SU-DHL-6 (cell line): Measurements from ENCODE around the gene TBKBP1.

Experiments
- H2AFZ ChIP-seq: fragments of 200-600 bp; sonication (generic); 2 replicates; pipeline ENCODE4 v1.6.1; 2014; ENCODE audit warnings: low read depth, mild to moderate bottlenecking, moderate library complexity, mixed read lengths, antibody characterized with exemption, low read length; ENCODE audit not compliant: severe bottlenecking
- H3F3A ChIP-seq: fragments of 200-600 bp; shearing (Covaris generic); 2 replicates; pipeline ENCODE4 v1.6.0; 2016; ENCODE audit warnings: antibody characterized with exemption, mild to moderate bottlenecking; ENCODE audit not compliant: insufficient read depth
- H3K27ac ChIP-seq: fragments of 200-600 bp; sonication (generic); 2 replicates; pipeline ENCODE4 v1.5.1; 2016; ENCODE audit warnings: low read depth, mild to moderate bottlenecking, low read length, moderate library complexity, mixed read lengths
- H3K27me3 ChIP-seq: fragments of 200-600 bp; sonication (generic), shearing (Covaris generic); 2 replicates; pipeline ENCODE4 v1.6.0; 2014; ENCODE audit warnings: mild to moderate bottlenecking, low read length
- H3K36me3 ChIP-seq: fragments of 200-600 bp; sonication (generic); 2 replicates; pipeline ENCODE4 v1.6.1; 2014; ENCODE audit warnings: mild to moderate bottlenecking, low read length, mixed read lengths
- H3K4me2 ChIP-seq: fragments of 300-600, 200-600 bp; shearing (Covaris generic), sonication (generic); 2 replicates; pipeline ENCODE4 v1.6.0; 2014; ENCODE audit warnings: low read length, low read depth, mild to moderate bottlenecking; ENCODE audit not compliant: poor library complexity, severe bottlenecking
- H3K4me3 ChIP-seq: fragments of 200-600 bp; sonication (generic); 2 replicates; pipeline ENCODE4 v1.5.1; 2014; ENCODE audit warnings: antibody characterized with exemption, low read length, mild to moderate bottlenecking, mixed read lengths; ENCODE audit not compliant: insufficient read depth, poor library complexity, severe bottlenecking
- H3K79me2 ChIP-seq: fragments of 200-600 bp; sonication (generic); 2 replicates; pipeline ENCODE4 v1.6.1; 2014; ENCODE audit warnings: mild to moderate bottlenecking, low read length, moderate library complexity; ENCODE audit not compliant: insufficient read depth
- H3K9ac ChIP-seq: fragments of 200-600 bp; sonication (generic); 2 replicates; pipeline ENCODE4 v1.7.0; 2014; ENCODE audit warnings: mild to moderate bottlenecking, low read length
- H3K9me2 ChIP-seq: fragments of 200-600 bp; sonication (generic); replicated peaks from 2 replicates; pipeline ENCODE4 v1.6.1; 2014; ENCODE audit warnings: low read length; ENCODE audit not compliant: insufficient read depth
- H3K9me3 ChIP-seq: fragments of 200-600 bp; sonication (generic); 2 replicates; pipeline ENCODE4 v1.6.1; 2014; ENCODE audit warnings: low read length, mixed read lengths; ENCODE audit not compliant: insufficient read depth
- H4K20me1 ChIP-seq: fragments of 200-600 bp; sonication (generic); 2 replicates; pipeline ENCODE4 v1.6.1; 2014; ENCODE audit warnings: low read depth, mild to moderate bottlenecking, antibody characterized with exemption, low read length, moderate library complexity, mixed read lengths
- CTCF ChIP-seq: fragments of 200-600 bp; sonication (generic); IDR thresholded peaks from one replicate; pipeline ENCODE4 v1.5.1; 2017; ENCODE audit warnings: antibody characterized with exemption, mild to moderate bottlenecking, low read length, moderate library complexity; ENCODE audit not compliant: insufficient read depth, poor library complexity, severe bottlenecking
- EZH2phosphoT487 ChIP-seq: fragments of 200-600 bp; sonication (generic), shearing (Covaris generic); conservative IDR thresholded peaks from 2 replicates; pipeline ENCODE4 v1.6.1; 2018; ENCODE audit warnings: mild to moderate bottlenecking, antibody characterized with exemption, low read length, moderate library complexity, mixed read lengths

The TBKBP1 gene

GRCh38 chr17:47664624-47664941, 29.4 kb upstream of the TBKBP1 start:
- TF ChIP-seq EZH2phosphoT487 (no peak), CTCF (no peak)
- no peak overlapping the region for H3K9ac ChIP-seq
- no peak overlapping the region for H3K27ac ChIP-seq
- H3K36me3 ChIP-seq = peaks cover 68% of the 10 kb centered on the region
- H3F3A ChIP-seq = peaks cover 41% of the 10 kb centered on the region
- H3K4me2 ChIP-seq = no peak overlapping the region
- H2AFZ ChIP-seq = no peak overlapping the region
- no peak overlapping the region for H3K4me3 ChIP-seq
- no peaks in the 10 kb centered on the region for H3K9me3 ChIP-seq
- no peaks in the 10 kb centered on the region for H3K9me2 ChIP-seq
- no peaks in the 10 kb centered on the region for H3K27me3 ChIP-seq
- H3K79me2 ChIP-seq = peaks cover 28% of the 10 kb centered on the region
- peaks cover 28% of the 10 kb centered on the region; the same call in 1 of the 2 replicates for H4K20me1 ChIP-seq

GRCh38 chr17:47665655-47666054, 28.3 kb upstream of the TBKBP1 start:
- H3K9me2 ChIP-seq = no peaks in the 10 kb centered on the region
- H3F3A ChIP-seq = peaks cover 36% of the 10 kb centered on the region
- H3K27me3 ChIP-seq = no peaks in the 10 kb centered on the region
- H3K79me2 ChIP-seq = peaks cover 25% of the 10 kb centered on the region
- H4K20me1 ChIP-seq = peaks cover 26% of the 10 kb centered on the region; the same call in 1 of the 2 replicates
- H3K27ac ChIP-seq = no peak overlapping the region
- no peak overlapping the region for H3K4me3 ChIP-seq
- TF ChIP-seq CTCF (no peak), EZH2phosphoT487 (no peak)
- no peak overlapping the region for H2AFZ ChIP-seq
- H3K9ac ChIP-seq = no peak overlapping the region
- H3K4me2 ChIP-seq = no peak overlapping the region
- H3K9me3 ChIP-seq = no peaks in the 10 kb centered on the region
- H3K36me3 ChIP-seq = peaks cover 70% of the 10 kb centered on the region

GRCh38 chr17:47669081-47669480, 24.9 kb upstream of the TBKBP1 start:
- Histone ChIP-seq H3K4me3 (no peak overlapping the region), H4K20me1 (peaks cover 29% of the 10 kb centered on the region; the same call in 1 of the 2 replicates), H3K9me3 (no peaks in the 10 kb centered on the region), H2AFZ (no peak overlapping the region), H3K27ac (no peak overlapping the region), H3K9me2 (no peaks in the 10 kb centered on the region), H3F3A (peaks cover 17% of the 10 kb centered on the region; the same call in 1 of the 2 replicates), H3K27me3 (no peaks in the 10 kb centered on the region), H3K79me2 (peaks cover 21% of the 10 kb centered on the region), H3K36me3 (peaks cover 76% of the 10 kb centered on the region), H3K9ac (no peak overlapping the region), H3K4me2 (no peak overlapping the region)
- TF ChIP-seq CTCF (no peak), EZH2phosphoT487 (no peak)

- Histone ChIP-seq H3K79me2 (peaks cover 14% of the 10 kb centered on the region), H3F3A (peaks cover 17% of the 10 kb centered on the region; the same call in 1 of the 2 replicates), H3K27ac (no peak overlapping the region), H3K36me3 (peaks cover 77% of the 10 kb centered on the region), H3K9me3 (no peaks in the 10 kb centered on the region), H3K4me2 (no peak overlapping the region), H3K9ac (no peak overlapping the region), H3K9me2 (no peaks in the 10 kb centered on the region), H3K4me3 (no peak overlapping the region), H4K20me1 (peaks cover 28% of the 10 kb centered on the region; the same call in 1 of the 2 replicates), H2AFZ (no peak overlapping the region), H3K27me3 (no peaks in the 10 kb centered on the region)
- TF ChIP-seq CTCF (no peak), EZH2phosphoT487 (no peak)
Observed at GRCh38 chr17:47670064-47670463, 23.9 kb upstream of the TBKBP1 start.
